ENCODE measurements around the gene NPM1.

DNA sequence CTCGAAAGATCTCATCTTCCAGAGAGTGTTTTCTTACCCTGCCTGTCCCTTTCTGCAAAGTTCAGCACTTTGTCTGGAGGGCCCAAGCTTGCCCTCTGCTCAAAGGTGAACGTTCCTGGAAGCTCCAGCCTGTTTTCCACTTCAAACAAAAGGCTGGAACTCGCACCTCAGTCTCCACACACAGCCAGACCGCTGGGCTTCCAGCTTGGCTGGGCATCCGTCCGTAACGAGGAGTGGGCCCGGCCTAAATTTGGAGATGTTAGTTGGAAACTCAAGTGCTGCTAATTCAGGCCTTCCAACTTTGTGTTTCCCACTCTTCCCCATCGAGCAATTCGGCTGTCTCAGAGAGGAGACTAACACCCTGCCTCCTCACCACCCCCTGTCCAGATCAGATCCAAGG lies 66.9 kb downstream of the NPM1 start:
- TF ChIP-seq, protein P1, sequence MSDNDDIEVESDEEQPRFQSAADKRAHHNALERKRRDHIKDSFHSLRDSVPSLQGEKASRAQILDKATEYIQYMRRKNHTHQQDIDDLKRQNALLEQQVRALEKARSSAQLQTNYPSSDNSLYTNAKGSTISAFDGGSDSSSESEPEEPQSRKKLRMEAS (CRISPR knock-in tag; IDR thresholded peaks at IDR 0.05), result no peak
- TF ChIP-seq CBFB (CRISPR knock-in tag; IDR thresholded peaks at IDR 0.05; ENCODE audit: low read depth) (no peak), PRDM15 (CRISPR knock-in tag; IDR thresholded peaks at IDR 0.05) (no peak), SP1 (CRISPR knock-in tag; conservative IDR thresholded peaks at IDR 0.05) (no peak), JUN (CRISPR knock-in tag; IDR thresholded peaks at IDR 0.05) (no peak), E2F4 (CRISPR knock-in tag; IDR thresholded peaks at IDR 0.05; ENCODE audit: borderline replicate concordance, low read depth) (no peak), CREB1 (CRISPR knock-in tag; IDR thresholded peaks at IDR 0.05) (no peak)
- TF ChIP-seq, protein P2, sequence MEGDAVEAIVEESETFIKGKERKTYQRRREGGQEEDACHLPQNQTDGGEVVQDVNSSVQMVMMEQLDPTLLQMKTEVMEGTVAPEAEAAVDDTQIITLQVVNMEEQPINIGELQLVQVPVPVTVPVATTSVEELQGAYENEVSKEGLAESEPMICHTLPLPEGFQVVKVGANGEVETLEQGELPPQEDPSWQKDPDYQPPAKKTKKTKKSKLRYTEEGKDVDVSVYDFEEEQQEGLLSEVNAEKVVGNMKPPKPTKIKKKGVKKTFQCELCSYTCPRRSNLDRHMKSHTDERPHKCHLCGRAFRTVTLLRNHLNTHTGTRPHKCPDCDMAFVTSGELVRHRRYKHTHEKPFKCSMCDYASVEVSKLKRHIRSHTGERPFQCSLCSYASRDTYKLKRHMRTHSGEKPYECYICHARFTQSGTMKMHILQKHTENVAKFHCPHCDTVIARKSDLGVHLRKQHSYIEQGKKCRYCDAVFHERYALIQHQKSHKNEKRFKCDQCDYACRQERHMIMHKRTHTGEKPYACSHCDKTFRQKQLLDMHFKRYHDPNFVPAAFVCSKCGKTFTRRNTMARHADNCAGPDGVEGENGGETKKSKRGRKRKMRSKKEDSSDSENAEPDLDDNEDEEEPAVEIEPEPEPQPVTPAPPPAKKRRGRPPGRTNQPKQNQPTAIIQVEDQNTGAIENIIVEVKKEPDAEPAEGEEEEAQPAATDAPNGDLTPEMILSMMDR (IDR thresholded peaks at IDR 0.05), result no peak
- TF ChIP-seq, protein P3, sequence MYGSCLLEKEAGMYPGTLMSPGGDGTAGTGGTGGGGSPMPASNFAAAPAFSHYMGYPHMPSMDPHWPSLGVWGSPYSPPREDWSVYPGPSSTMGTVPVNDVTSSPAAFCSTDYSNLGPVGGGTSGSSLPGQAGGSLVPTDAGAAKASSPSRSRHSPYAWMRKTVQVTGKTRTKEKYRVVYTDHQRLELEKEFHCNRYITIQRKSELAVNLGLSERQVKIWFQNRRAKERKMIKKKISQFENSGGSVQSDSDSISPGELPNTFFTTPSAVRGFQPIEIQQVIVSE (CRISPR knock-in tag; IDR thresholded peaks at IDR 0.05; ENCODE audit: borderline replicate concordance), result no peak
- TF ChIP-seq, protein P4, sequence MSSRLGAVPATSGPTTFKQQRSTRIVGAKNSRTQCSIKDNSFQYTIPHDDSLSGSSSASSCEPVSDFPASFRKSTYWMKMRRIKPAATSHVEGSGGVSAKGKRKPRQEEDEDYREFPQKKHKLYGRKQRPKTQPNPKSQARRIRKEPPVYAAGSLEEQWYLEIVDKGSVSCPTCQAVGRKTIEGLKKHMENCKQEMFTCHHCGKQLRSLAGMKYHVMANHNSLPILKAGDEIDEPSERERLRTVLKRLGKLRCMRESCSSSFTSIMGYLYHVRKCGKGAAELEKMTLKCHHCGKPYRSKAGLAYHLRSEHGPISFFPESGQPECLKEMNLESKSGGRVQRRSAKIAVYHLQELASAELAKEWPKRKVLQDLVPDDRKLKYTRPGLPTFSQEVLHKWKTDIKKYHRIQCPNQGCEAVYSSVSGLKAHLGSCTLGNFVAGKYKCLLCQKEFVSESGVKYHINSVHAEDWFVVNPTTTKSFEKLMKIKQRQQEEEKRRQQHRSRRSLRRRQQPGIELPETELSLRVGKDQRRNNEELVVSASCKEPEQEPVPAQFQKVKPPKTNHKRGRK (CRISPR knock-in tag; IDR thresholded peaks at IDR 0.05; ENCODE audit: borderline replicate concordance), result no peak
- TF ChIP-seq, protein P5, sequence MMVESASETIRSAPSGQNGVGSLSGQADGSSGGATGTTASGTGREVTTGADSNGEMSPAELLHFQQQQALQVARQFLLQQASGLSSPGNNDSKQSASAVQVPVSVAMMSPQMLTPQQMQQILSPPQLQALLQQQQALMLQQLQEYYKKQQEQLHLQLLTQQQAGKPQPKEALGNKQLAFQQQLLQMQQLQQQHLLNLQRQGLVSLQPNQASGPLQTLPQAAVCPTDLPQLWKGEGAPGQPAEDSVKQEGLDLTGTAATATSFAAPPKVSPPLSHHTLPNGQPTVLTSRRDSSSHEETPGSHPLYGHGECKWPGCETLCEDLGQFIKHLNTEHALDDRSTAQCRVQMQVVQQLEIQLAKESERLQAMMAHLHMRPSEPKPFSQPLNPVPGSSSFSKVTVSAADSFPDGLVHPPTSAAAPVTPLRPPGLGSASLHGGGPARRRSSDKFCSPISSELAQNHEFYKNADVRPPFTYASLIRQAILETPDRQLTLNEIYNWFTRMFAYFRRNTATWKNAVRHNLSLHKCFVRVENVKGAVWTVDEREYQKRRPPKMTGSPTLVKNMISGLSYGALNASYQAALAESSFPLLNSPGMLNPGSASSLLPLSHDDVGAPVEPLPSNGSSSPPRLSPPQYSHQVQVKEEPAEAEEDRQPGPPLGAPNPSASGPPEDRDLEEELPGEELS (CRISPR knock-in tag; IDR thresholded peaks at IDR 0.05), result no peak
